Stimulated activated CD8-positive, alpha-beta memory T cell treated with anti-CD3 and anti-CD28 coated beads, Interleukin-15, amount 100 ng/mL, for 48 hours (primary cell): ENCODE measurements around the gene XNDC1N.
A peak's percentile ranks its signal among the peaks of the same experiment; 100 is the strongest.

Experiments used
- DNase-seq, 2 donors: peaks; one replicate each; pipeline ENCODE4 v3.0.0-alpha.2; 2020; ENCODE audit warnings: low read depth in 2 of 2

Gene XNDC1N, protein sequence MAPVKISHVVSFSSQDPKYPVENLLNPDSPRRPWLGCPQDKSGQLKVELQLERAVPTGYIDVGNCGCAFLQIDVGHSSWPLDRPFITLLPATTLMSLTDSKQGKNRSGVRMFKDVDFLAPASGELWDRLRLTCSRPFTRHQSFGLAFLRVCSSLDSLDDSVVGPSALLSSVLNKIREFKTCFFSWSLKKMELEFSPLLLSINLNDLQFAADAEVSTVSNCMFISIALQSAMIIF

DNA sequence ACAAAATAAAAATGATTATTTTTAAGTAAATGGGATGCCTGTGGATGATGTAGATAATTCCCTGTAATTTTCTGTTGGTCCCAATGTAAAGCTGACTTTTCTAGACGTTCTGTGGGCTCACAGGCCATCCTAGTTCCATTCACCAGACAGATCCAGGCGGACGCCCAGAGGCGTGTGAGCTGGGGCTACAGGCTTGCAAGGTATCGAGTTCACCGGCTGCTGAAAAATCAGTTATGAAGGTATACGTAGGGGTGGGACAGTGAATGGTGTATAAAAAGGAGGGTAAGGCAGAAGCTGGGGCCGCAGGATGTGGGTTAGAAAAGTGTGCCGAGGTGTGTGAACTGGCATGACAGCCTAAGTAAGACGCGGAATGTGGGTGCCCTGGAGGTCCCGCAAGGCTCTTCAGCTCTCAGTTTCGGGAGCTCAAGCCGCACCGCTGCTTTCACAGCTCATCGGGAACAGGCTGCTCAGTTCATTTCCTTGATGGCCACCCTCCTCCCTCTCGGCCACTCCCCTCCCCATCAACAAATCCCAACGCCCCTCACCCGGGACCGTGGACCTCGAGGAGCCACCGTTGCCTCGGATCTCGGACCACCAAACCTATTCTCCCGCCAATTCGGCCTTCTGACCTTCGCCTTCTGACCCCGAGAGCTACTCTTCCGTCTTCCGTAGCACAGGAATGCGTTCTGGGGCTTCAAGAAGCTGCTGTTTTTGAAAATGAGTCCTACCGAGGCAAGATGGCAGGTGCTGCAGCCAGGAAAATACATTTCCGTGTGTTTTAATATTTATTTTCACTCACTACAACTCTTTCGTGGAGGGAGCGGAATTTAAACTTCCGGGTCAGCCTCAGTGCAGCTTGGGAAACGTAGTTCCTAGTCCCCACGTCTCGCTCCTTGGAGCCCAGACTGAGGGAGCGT lies at the start of gene XNDC1N:
Gene XNDC1N, minus strand, starts transcription at position 775 of the 917 bp plus-strand sequence. CDS start 5,241 bp downstream, outside the sequence.
- DNase-seq: peak; percentile 60 to 69

DNA sequence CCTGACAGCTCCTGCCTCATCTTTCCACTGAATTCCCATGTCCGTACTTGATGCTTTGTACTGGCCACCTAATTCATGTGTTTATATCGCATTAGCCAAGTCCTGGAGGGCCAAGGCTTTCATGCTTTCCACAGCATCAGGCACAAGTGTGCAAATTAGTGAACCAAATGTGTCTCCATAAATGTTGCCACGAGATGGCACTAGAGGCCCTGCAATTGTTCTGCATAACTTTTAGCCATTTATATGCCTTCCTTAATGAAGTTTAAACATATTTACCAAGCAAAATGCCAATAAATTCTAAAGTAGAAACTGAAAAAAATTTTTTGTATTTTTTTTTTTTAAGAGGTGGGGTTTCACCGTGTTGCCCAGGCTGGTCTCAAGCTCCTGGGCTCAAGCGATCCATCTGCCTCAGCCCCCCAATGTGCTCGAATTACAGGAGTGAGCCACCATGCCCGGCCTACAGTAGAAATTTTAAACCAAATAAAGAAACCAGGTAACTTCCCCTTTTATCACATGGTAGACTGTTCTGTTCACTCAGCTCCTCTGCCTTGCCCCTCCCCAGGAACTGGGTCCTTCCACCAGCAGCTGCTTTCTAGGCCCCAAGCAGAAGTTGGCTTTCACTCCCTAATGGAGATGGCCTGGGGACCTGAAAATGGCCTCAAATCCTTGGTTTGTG lies 49.5 kb upstream of the XNDC1N start:
- DNase-seq: no peak

DNA sequence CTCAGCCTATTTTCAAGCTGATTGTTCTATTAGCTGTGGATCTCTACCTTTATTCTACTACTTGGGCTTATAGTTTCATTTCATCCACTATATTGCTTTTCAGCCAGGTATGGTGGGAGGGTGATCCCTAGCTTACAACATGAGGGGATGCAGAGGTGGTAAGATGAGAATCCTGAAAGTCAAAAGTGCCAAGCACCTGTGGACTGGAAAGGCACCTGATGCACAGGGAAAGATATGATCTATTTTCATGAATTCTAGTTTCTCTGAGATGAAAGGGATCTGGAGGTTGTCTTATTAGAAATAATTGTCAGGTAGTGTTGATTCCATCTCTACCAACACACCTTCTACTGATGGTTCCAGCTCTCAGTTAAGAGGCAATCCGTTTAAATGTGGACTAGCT lies 48.7 kb upstream of the XNDC1N start:
- DNase-seq: no peak

DNA sequence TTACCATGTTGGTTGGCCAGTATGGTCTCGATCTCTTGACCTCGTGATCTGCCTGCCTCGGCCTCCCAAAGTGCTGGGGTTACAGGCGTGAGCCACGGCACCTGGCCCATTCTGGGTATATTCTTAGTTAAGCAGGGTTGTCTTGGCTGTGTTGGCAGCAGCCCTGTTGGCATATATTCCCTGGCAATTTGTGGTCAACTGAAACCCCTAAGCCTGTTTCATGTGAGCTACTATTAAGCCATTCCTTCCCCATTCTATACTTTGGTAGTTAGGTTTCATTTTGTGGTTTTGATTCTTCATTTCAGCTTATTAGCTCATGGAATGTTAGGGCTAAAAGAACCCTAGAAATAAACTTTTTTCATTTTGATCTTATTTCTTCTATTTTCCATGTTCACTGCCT lies 48.2 kb upstream of the XNDC1N start:
- no peak for DNase-seq

DNA sequence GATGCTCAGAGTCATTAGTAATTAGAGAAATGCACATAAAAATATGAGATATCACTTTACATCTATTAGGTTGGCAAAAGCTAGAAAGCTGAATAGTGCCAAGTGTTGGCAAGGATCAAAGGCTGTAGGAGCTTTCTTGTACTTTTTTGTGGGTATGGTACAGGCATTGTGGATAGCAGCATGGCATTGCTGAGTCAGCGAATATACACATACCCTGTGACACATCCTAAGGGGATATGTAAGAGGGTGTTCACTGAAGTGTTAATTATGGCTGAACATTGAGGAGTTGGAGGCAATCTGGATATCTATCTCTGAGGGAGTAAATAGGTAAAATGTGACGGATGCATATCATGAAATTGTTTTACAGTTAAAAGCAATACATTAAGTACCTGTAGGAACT lies 43.3 kb upstream of the XNDC1N start:
- DNase-seq: no peak

DNA sequence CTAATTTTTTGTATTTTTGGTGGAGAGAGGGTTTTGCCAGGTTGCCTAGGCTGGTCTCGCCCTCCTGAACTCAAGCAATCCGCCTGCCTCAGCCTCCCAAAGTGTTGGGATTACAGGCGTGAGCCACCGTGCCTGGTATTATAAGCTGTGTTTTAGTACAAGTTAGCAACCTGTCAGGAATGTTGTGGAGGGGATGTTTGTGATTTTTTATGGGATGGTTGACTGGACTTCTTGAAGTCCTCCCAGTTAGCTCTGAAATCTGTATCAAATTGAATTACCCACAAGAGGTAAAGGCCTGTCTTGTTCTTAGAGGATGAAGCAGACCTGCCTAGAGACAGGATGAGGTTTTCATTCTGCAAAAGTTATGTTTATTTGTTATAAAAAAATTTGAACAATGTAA lies 36.2 kb upstream of the XNDC1N start:
- DNase-seq: no peak

DNA sequence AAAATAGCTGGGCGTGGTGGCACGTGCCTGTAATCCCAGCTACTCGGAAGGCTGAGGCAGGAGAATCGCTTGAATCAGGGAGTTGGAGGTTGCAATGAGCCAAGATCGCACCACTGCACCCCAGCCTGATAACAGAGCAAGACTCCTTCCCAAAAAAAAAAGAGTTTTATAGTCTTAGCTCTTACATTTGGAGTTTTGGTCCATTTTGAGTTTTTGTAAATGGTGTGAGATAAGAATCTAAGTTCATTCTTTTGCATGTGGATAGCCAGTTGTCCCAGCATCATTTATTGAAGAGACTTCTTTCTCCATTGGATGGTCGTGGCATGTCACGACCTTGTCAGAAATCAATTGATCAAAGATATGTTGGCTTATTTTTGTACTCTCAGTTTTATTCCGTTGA lies 35.1 kb upstream of the XNDC1N start:
- no peak for DNase-seq

DNA sequence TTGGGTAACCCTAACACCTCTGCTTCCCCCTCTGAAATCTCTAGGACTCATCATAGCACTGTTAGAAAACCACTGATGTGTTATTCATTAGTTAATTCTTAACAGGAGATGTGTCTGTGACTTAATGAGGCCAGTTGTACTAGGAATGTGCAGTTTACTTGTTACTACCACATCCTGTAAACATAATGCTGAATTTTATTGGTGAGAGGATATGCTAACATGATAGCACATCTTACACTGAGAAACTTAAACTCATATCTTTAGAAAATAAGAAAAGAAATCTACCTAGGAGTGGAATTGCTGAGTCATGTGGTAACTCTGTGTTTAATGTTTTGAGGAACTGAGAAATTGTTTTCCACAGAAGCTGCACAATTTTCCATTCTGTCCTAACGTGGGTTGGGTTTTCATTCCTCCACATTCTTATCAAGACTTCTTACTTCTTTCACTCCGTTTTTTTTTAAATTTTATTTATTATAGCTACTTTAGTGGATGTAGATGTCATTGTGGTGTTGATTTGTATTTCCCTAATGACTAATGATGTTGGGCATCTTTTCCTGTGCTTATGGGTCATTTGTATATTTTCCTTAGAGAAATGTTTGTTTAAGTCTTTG lies 34.1 kb upstream of the XNDC1N start:
- no peak for DNase-seq

DNA sequence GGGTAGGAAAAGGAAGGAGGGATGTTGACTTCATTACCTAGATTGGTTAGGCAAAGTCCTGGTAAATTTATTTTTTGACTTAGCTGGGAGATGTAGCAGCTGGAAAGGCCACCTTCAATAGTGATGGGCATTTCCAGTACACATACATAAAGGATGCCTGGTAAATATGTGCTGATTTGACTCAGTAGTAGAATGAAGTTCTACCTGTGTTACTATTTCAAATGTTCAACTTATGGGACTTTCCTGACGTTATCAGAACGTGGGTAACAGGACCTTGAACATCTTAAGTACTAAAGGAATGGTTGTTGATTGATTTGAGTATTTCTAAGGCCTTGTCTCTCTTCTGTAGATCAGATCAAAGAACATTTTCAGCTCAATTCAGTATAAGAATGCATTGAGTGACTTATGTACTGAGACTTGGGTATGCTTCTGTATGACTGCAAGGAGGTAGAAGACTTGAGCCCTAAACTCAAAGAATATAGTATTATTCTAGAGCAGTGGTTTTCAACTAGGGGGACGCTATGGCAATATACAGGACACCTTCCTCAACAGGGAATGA lies 27.6 kb upstream of the XNDC1N start:
- DNase-seq: no peak

DNA sequence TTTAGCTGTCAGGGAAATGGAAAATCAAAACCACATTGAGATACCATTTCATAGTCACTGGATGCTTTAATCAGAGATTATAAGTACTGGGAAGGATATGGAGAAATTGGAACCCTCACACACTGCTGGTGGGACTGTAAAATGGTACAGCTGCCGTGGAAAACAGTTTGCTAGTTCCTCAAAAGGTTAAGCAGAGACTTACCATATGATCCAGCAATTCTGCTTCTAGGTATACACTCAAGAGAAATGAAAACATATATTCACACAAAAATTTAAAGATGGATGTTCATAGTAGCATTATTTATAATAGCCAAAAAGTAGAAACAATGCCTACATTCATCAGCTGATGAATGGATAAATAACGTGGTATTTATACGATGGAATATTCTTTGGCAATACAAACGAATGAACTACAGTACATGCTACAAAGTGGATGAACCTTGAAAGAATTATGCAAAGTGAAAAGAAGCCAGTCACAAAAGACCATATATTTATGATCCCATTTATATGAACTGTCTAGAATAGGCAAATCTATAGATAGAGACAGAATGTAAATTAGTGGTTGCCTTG lies 23.4 kb upstream of the XNDC1N start:
- DNase-seq: no peak

DNA sequence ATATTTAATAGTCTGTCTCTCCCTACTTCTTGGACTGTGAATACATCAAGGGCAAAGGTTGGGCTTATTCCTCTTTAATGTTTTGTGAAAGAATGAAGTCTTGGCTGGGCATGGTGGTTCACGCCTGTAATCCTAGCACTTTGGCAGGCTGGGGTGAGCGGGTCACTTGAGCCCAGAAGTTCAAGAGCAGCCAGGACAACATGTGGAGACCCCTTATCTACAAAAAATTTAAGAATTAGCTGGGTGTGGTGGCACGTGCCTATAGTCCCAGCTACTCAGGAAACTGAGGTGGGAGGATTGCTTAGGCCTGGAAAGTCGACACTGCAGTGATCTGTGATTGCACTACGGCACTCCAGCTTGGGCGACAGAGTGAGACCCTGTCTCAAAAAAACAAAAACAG lies 20.6 kb upstream of the XNDC1N start:
- no peak for DNase-seq

DNA sequence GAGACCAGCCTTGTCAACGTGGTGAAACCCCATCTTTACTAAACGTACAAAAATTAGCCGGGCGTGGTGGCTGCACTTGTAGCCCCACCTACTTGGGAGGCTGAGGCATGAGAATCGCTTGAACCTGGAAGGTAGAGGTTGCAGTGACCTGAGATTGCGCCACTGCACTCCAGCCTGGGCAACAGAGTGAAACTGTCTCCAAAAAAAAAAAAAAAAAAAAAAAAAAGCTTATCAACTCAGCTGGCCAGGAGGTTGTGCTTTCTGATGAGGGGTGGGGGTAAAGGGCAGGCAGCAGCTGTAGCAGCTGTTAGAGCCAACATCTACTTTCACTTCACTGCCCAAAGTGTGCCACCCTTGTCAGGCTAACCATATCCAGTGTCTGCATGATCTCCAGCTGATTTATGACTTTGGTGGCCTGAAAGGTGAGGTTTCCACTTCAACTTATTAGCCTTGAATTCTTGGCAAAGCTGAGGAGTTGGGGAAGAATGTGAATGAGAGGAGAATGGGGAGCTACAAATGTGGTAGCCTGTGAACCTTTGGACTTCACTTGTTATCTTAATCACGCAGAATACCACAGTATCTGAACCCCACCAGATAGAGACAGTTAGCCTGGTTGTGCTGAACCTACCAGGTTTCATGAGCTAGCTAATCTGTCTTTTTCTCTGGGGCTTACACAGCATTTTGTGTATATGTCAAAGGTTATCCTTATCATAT lies 20.1 kb upstream of the XNDC1N start:
- no peak for DNase-seq

DNA sequence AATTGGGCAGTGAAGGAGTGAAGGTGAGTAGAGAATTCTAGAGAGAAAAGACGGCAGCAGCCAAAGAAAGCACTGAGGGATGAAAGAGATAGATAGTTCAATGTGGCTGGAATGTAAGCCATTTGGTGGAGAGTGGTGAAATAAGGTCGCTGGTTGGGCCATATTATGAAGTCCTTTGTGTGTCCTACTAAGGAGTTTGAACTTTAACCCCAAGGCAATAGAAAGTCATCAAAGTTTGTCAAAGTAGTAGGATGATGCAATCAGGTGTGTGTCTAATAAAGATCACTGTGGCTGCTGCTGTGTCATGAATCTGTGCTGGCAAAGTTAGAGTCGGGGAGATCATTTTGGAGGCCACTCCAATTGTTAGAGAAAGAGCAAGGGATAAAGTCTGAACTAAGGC lies 19.1 kb upstream of the XNDC1N start:
- DNase-seq: no peak

DNA sequence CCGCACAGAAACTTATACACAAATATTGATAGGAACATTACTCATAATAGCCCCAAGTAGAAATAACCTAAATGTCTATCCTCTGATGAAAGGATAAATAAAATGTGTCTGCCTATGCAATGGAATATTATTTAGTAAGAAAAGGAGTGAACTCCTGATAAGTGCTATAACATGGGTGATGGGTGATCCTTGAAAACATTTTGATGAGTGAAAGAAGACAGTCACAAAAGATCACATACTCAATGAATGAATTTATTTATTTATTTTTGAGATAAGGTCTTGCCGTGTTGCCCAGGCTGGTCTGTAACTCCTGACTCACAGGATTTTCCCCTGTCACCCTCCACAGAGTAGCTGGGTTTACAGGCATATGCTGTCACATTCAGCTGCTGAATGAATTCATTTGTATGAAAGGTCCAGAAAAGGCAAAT lies 17.8 kb upstream of the XNDC1N start:
- no peak for DNase-seq

DNA sequence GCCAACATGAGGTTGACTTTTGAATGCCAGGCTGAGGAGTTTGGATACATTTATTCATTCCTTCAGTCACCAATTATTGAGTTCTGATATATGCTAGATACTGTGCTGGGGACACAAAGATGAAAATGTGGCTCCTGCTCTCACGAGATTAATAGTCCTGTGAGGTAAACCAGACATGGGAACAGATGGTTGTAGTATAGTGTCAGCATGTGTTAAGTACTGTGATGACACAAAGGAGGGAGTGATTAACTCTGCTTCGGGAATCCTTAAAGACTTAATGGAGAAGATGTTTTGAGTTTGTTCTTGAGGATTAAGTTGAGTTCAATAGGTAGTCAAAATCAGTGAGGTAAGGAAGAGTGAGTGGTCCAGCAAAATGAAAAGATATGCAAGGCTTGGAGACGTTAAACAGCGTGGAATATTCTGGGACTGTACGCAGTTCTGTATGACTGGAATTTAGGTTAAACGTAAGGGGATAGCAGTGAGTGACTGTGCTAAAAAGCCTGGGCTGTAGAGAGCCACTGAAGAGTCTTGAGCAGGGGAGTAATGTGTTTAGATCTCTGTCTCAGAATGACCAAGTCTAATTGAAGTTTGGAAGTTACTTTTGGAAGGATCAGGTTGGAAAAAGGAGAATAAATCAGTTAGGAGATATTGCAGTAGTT lies 12.3 kb upstream of the XNDC1N start:
- DNase-seq: no peak

DNA sequence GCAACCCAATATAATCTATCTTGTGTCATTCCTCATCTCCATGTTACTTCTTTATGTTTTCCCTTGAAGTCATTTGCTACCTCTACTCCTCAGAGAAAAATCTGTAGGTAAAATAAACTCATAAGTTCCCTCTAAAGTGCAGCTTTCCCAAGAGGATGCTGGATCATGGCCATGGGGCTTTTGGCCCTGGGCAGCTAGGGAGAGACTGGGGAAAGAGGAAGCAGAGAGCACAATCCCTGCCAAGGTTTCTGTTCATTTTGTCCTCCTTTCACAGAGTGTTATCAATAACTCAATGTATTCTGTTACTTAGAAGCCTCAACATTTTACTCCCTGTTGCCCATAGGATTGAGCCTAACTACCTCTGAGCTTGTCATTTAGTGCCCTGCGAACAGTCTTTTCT lies 9.4 kb upstream of the XNDC1N start:
- DNase-seq: no peak

DNA sequence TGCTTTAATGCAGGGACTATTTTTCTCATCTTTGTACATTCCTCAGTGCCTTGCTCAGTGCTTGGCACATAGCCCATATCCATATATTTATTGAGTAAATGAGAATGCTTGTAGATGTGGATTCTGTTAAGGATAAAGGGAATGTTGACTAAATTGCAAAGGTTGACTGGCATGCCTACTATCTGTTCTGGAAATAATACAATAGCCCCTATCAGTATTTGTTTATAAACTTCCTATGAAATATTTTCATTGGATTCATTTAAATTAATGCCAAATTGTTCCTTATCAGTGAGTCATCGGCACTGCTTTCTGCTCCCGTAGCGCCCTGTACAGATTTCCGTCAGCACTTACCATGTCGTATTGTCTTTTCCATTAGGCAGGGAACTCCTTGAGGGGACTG lies 8.4 kb upstream of the XNDC1N start:
- no peak for DNase-seq

DNA sequence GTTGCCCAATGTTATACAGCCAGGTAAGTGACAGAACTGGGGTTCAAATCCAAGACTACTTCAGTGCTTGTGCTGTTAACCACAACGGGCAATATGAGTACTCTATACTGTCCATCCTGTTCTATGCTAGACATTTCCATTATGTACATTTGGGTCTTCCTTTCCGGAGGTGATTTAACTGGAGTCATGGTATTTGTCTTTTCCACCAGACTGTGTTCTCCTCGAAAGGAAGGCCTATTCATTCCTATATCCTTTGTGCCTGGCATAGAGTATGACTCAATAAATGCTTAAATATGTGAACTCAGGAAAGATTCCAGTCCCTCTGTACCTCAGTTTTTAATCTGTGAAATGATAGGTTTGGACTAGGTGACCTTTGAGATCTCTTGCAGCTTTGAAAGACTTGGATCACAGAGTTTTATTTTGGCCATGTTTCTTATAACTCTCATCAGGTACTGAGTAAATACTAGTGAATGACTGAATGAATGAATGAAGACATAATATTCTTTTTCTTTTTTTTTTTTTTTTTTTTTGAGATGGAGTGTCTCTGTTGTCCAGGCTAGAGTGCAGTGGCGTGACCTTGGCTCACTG lies 7.0 kb upstream of the XNDC1N start:
- DNase-seq: no peak

DNA sequence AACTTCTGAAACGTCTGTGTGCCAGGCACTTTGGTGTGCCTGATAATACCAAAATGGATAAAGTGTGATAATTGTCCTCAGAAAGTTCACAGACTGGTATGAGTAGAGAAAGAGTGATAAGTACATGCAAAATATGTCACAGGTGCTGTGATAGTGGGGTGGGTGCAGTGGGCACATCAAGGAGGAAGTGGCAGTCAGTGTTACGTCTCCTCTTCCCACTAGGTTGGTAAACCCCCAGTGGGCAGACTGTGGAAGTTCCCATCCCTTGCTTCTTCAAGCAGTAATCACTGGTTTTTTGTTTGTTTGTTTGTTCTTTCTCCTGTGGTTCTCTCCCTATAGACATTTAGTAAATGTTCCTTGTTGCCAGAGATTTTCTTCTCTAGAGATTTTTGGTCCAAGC lies 5.8 kb upstream of the XNDC1N start:
- no peak for DNase-seq
